CD4-positive, alpha-beta T cell treated with Interferon gamma for 1 hour (primary cell): Measurements from ENCODE around the gene RAI14.
"Not testable (repeated sequence)": the region's sequence is repeated elsewhere in the genome, so short reads cannot be mapped to it uniquely, and the experiment has no call there.

Experiments
- DNase-seq: peaks from one replicate; pipeline ENCODE4 v3.0.0-alpha.2; 2020

The RAI14 gene

DNA sequence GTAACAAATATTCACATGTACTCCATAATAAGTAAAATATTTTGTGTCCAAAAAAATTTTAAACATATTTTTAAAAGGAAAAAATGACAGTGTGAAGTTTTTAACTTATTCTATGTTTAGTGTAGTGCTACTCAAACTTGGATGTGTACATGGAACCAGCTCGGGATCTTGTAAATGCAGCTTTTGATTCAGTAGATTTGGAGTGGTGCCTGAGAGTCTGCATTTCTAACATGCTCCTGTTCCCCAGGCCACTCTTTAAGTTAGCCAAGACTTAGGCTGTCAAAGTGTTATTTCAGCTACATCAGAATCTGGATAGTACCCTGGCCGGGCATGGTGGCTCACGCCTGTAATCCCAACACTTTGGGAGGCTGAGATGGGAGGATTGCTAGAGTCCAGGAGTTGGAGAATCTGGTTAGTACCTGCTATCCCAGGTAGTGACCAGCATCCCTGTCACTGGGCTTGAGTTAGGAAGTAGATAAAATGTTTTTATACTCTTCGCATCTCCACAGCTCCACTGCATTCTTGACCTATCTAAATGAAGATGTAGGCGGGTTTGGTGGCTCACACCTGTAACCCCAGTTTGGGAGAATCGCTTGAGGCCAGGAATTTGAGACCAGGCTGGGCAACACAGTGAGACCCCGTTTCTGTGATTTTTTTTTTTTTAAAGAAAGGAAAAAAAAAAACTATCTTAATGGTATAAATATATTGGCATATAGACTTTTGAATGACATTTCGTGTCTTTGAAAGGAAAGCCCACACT is 122.1 kb downstream of the RAI14 start:
- DNase-seq = no peak

- DNase-seq = not testable (repeated sequence)
Observed at GRCh38 chr5:34783892-34784291, 127.8 kb downstream of the RAI14 start.

DNA sequence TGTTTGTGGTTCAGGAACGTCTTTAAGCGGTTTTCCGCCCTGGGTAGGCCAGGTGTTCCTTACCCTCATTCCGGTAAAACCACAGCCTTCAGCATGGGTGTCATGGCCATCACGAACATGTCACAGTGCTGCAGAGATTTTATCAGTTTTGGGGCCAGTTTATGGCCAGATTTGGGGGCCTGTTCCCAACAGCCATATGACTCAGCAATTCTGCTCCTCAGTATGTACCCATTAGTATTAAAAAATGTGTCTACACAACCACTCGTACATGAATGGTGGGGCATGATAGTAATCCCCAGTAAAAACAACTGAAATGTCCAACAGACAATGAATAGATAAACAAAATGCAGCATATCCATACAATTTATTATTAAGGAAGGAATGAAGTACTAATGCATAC is 130.9 kb downstream of the RAI14 start:
- DNase-seq = no peak

DNA sequence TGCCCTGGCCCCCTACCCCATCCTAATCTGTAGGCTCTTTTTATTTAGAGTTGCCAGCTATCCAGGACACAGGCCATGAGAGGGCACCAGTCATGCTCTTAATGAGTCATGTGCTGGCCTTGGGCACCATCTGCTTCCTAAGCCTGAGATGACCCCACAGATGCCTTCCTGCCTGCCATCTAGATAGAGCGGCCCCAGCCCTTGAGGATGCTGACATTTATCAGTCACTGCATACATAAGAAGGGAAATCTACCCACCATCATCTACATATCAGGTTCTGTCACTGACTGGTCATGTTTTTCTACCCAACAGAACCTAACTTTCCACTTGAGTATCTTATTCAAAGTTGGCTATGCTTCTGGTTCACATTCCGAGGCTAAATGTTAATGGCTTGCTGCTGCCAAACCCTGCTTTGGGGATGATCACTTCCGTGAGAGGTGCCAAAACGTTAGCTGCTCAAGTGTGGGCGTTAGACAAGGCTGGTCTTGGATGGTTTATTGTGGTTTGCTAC is 132.9 kb downstream of the RAI14 start:
- no peak for DNase-seq

DNA sequence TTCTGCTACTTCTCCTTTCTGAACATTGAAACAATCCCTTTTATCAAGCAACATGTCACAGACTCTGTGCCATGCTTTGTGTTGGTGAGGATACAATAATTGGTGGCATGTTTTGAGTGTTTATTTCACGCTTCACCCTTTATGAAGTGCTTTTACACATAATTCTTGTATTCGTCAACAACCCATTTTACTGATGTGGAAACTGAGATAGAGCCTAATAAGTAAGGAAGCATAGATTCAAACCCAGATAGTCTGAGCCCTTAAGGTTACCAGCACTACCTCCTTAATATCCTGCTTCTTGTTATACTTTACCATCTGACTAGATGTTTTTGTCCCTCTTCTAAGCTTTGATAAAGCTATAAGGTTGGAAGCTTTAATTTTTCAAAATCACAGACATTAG is 133.5 kb downstream of the RAI14 start:
- DNase-seq = no peak

DNA sequence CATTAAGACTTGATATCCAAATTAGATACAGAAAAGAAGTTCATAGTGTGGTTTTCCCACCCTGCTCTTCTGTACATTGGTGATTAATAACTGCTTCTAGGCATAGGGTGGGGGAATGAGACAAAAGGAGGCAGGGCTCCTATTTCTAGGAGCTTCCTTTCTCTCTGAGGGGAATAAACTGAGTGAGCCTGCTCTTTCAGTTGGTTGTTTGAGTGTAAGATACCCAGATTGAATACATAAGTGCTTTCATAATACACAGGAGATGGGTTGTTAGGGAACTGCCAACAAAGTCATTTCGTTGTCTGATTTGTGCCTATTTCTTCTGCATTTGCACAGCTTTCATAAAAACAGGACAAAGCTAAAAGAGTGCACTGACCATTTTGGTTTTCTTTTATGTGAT is 133.9 kb downstream of the RAI14 start:
- DNase-seq = no peak

- DNase-seq = no peak
Observed at GRCh38 chr5:34791761-34792244, 135.7 kb downstream of the RAI14 start.

GRCh38 chr5:34802834-34803563 is 146.9 kb downstream of the RAI14 start:
- no peak for DNase-seq

GRCh38 chr5:34803974-34804732 is 148.0 kb downstream of the RAI14 start:
- no peak for DNase-seq

DNA sequence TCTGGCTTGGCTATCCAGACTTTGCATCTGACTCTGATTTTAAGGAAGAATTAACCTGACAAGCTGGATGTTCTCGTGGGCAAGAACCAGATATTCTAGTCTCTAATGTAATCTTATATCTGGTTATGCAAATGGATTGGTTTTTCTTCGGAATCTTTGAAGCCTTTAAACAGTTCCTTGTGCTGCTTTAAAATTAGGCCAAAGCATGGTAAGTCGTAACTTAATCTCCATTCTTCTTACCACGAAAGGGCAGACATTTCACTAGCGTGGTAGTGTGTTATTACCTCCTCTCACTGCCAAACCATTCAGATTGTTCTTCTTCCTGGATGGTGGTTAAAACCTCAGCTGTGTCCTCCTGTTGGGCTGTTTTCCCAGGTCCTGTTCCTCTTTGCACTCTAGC is 148.8 kb downstream of the RAI14 start:
- no peak for DNase-seq

DNA sequence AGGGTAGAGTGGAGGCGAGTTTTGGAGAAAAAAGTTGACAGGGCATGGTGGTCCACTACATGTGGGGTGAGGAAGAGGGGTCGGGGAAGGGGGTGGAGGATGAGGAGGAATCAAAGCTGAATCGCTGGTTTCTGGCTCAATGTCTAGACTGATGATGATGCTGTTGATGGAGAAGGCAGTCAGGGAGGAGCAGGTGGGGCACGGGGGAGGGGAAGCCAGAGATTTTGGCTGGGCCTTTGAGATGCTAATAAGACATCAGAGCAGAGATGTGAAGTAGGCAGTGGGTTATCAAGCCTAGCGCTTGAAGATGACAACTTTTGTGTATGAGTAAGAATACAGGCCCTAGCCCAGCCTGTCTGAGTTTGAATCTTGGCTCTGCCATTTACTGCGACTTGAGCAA is 150.4 kb downstream of the RAI14 start:
- DNase-seq = no peak

DNA sequence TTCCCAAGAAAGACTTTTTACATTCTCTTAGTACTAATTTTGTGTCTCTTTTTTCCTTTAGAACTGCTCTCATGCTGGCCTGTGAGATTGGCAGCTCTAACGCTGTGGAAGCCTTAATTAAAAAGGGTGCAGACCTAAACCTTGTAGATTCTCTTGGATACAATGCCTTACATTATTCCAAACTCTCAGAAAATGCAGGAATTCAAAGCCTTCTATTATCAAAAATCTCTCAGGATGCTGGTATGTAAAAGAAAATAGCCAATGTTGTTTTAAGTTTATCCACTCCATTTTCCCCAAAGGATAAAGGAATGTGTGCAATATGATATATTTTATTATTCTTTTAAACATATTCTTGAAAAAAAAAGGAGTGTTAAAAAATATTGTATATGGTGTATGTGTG is 155.6 kb downstream of the RAI14 start:
- DNase-seq = no peak

GRCh38 chr5:34813509-34813908 is 157.4 kb downstream of the RAI14 start:
- DNase-seq = no peak

GRCh38 chr5:34817558-34818351 is 161.6 kb downstream of the RAI14 start:
- no peak for DNase-seq

GRCh38 chr5:34818717-34819116 is 162.6 kb downstream of the RAI14 start:
- no peak for DNase-seq

- no peak for DNase-seq
Observed at GRCh38 chr5:34820593-34820992, 164.5 kb downstream of the RAI14 start.

DNA sequence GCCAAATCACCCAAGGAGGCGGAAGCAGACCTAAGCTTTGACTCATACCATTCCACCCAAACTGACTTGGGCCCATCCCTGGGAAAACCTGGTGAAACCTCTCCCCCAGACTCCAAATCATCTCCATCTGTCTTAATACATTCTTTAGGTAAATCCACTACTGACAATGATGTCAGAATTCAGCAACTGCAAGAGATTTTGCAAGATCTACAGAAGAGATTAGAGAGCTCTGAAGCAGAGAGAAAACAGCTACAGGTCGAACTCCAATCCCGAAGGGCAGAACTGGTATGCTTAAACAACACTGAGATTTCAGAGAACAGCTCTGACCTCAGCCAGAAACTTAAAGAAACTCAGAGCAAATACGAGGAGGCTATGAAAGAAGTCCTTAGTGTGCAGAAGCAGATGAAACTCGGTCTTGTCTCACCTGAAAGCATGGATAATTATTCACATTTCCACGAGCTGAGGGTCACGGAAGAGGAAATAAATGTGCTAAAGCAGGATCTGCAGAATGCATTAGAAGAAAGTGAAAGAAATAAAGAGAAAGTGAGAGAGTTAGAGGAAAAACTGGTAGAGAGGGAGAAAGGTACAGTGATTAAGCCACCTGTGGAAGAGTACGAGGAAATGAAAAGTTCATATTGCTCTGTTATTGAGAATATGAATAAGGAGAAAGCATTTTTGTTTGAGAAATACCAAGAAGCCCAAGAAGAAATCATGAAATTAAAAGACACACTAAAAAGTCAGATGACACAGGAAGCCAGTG is 167.0 kb downstream of the RAI14 start:
- no peak for DNase-seq

DNA sequence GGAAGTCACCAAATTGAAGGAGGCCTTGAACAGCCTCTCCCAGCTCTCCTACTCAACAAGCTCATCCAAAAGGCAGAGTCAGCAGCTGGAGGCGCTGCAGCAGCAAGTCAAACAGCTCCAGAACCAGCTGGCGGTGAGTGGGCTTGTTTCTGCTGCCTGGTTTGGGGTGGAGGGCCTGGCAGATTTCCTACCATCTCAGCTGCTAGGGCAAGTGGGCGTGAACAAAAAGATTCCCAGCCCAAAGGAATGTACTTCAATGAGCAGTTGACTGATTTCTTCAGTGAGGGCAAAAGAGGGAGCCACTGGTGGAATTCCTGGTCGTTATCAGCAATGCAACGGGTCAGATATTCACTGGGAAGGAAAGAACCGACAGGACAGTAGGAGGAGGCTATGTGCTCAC is 170.2 kb downstream of the RAI14 start:
- DNase-seq = no peak

DNA sequence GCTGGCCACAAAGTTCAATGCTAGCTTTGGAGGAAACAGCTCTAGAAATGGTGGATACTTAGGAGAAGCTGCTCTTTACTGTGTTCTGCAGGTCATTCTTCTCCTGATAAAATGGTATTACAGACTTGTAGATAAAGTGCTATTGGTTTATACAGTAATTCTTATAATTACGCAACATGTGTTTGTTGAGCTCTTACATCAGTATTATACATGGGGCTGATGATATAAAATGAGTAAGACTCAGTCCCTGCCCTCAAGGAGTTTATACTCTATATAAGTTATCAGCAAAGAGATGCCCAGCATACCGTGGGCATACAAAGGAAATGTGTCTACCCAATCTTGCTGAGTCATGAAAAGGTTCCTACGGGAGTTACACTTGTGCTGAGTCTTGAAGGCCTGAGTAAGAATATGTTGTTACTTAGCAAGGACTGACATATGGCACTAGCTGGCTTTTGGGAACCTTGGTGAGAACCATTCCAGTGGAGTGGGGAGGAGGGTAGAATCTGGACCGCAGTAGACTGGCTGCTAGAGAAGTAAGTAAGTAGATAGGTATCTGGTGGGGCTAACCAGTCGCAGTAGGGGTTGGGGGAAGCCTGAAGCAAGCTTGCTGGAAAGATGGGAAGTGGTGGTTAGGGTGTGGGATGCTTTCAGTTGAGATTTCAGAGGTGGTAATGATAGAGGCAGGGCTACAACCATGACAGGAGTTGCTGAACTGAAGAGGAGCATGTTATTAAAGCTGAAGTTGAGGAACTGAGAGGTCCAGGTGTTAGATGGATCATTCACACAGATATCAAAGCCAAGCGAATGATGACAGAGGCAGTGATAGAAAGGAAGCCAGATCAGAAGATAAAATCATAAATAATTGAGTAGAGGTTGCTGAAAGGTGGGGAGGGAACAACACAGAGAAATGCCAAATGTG is 171.7 kb downstream of the RAI14 start:
- no peak for DNase-seq

- not testable (repeated sequence) for DNase-seq
Observed at GRCh38 chr5:34830827-34831226, 174.7 kb downstream of the RAI14 start.

GRCh38 chr5:34831303-34831702 is 175.2 kb downstream of the RAI14 start:
- DNase-seq = no peak
